T-cell (primary cell): ENCODE data around the gene PLD2. TPM values are rescaled to one million over a fixed set of nuclear protein-coding genes. Genes with fewer than 3 reads are reported as not detected.
"Not testable (repeated sequence)": the region's sequence is repeated elsewhere in the genome, so short reads cannot be mapped to it uniquely, and the experiment has no call there.

ENCODE experiments used
- ATAC-seq, 4 experiments: fragments of 200-7000 bp in 3 of 4; fragments of 150-1000 bp in 1 of 4; cut with Tn5 transposase; replicated peaks in 1 of 4; 1 replicate in 3 of 4; 2 replicates in 1 of 4; pipeline ENCODE4 v1.10.0; 2021; ENCODE audit warnings: moderate library complexity in 3 of 4, mild to moderate bottlenecking in 2 of 4, moderate number of reproducible peaks in 1 of 4
- CTCF ChIA-PET, 2 donors: fragments of 300-600 bp; sonication (Branson Sonifier 250); formaldehyde crosslinking; loops; one replicate each; lab custom pipeline; 2022; ENCODE audit warnings: antibody characterized with exemption in 2 of 2; lab: Charles Lee
- POLR2A ChIA-PET, 2 donors: fragments of 300-600 bp; sonication (Branson Sonifier 250); formaldehyde crosslinking; loops; one replicate each; lab custom pipeline; 2022; ENCODE audit warnings: antibody characterized with exemption in 2 of 2; lab: Charles Lee
- DNase-seq, 35 experiments: peaks; one replicate each; pipeline versions ENCODE4 v3.0.0 to v3.0.0-alpha.2; 2013 to 2023
- H3K27ac ChIP-seq: one replicate; pipeline ENCODE4 v1.5.1; 2013; ENCODE audit warnings: low read length
- H3K27me3 ChIP-seq, 2 experiments: replicated peaks in 1 of 2; 1 replicate in 1 of 2; 2 replicates in 1 of 2; pipeline versions ENCODE4 v1.6.1 to v1.7.0; 2013; ENCODE audit warnings: low read length in 1 of 2, mixed read lengths in 1 of 2; ENCODE audit not compliant: control insufficient read depth in 2 of 2, insufficient read depth in 2 of 2; ENCODE audit errors: extremely low read depth in 1 of 2
- H3K36me3 ChIP-seq, 2 donors: 1 replicate in 1 of 2; 2 replicates in 1 of 2; pipeline versions ENCODE4 v1.6.1 to v1.7.0; 2013; ENCODE audit warnings: low read length in 1 of 2; ENCODE audit not compliant: control insufficient read depth in 2 of 2, insufficient read depth in 1 of 2; ENCODE audit errors: extremely low read depth in 1 of 2
- H3K4me1 ChIP-seq, 2 experiments: 1 replicate in 1 of 2; 2 replicates in 1 of 2; pipeline versions ENCODE4 v1.6.1 to v1.7.0; 2013; ENCODE audit warnings: low read length in 2 of 2, mixed read lengths in 1 of 2; ENCODE audit not compliant: insufficient read depth in 2 of 2, control insufficient read depth in 1 of 2; ENCODE audit errors: extremely low read depth in 1 of 2
- H3K4me3 ChIP-seq, 2 donors: 1 replicate in 1 of 2; 2 replicates in 1 of 2; pipeline versions ENCODE4 v1.5.1 to v1.7.0; 2013; ENCODE audit warnings: mild to moderate bottlenecking in 2 of 2, low read length in 1 of 2, moderate library complexity in 1 of 2; ENCODE audit not compliant: control insufficient read depth in 1 of 2; ENCODE audit errors: extremely low read depth in 1 of 2
- H3K9me3 ChIP-seq: 2 replicates; pipeline ENCODE4 v1.7.0; 2013
- H3K27ac Mint-ChIP-seq, 2 donors: one replicate each; pipeline ENCODE4 v1.8.0; 2020 to 2021; ENCODE audit warnings: mild to moderate bottlenecking in 2 of 2, mixed read lengths in 2 of 2
- H3K27me3 Mint-ChIP-seq, 2 donors: one replicate each; pipeline ENCODE4 v1.8.0; 2021 to 2022; ENCODE audit warnings: mixed read lengths in 2 of 2
- H3K36me3 Mint-ChIP-seq: one replicate; pipeline ENCODE4 v1.8.0; 2021; ENCODE audit warnings: mixed read lengths
- H3K4me1 Mint-ChIP-seq, 3 donors: one replicate each; pipeline ENCODE4 v1.8.0; 2020 to 2022; ENCODE audit warnings: mixed read lengths in 3 of 3, mild to moderate bottlenecking in 1 of 3
- H3K4me3 Mint-ChIP-seq, 3 donors: one replicate each; pipeline ENCODE4 v1.8.0; 2020 to 2022; ENCODE audit warnings: mild to moderate bottlenecking in 3 of 3, mixed read lengths in 3 of 3, moderate library complexity in 3 of 3
- H3K9me3 Mint-ChIP-seq, 3 donors: one replicate each; pipeline ENCODE4 v1.8.0; 2020 to 2022; ENCODE audit warnings: mixed read lengths in 3 of 3
- WGBS: methylation state at CpG from one replicate; pipeline ENCODE4 v1.1.5; 2013; ENCODE audit warnings: missing lambda C conversion rate; ENCODE audit not compliant: insufficient coverage; 5-methylcytosine and 5-hydroxymethylcytosine counted together
- total RNA-seq, 35 experiments: library from RNA in 6 of 35; stranded (reverse) in 6 of 35; fragments of 120-200 nt in 1 of 35; gene quantifications; one replicate each; pipeline versions ENCODE4 v1.2.1 to v1.2.4 and lab custom pipeline; 2013 to 2026

Gene PLD2
- total RNA-seq, 5 donors from 2014 or later (not counting 1 experiment from before 2014, with no cell fraction given) = 24.2 to 41.7 (median 31.4) TPM

DNA sequence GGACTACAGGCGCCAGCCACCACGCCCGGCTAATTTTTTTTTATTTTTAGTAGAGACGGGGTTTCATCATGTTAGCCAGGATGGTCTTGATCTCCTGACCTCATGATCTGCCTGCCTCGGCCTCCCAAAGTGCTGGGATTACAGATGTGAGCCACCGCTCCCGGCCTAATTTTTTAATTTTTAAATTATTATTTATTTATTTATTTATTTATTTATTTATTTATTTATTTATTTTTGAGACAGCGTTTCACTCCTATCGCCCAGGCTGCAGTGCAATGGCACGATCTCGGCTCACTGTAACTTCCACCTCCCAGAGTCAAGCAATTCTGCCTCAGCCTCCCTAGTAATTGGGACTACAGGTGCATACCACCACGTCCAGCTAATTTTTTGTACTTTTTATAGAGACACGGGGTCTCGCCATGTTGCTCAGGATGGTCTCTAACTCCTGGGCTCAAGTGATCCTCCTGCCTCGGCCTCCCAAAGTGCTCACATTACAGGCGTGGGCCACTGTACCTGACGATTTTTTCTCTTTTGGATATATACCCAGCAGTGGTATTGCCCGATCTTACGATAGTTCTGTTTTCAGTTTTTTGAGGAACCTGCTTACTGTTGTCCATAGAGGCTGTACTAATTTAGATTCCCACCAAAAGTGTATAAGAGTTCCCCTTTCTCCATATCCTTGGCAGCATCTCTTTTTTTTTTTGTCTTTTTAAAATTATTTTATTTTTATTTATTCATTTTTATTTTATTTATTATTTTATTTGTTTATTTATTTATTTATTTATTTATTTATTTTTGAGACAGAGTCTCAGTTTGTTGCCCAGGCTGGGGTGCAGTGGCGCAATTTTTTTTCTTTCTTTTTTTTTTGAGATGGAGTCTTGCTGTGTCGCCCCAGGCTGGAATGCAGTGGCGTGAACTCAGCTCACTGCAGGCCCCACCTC is 62.4 kb downstream of the PLD2 start:
- H3K4me1 Mint-ChIP-seq, H3K4me3 Mint-ChIP-seq, H3K9me3 ChIP-seq, H3K27ac ChIP-seq, DNase-seq, H3K4me3 ChIP-seq, H3K27ac Mint-ChIP-seq, H3K27me3 Mint-ChIP-seq, H3K4me1 ChIP-seq, H3K9me3 Mint-ChIP-seq, POLR2A ChIA-PET, H3K27me3 ChIP-seq, ATAC-seq: not testable (repeated sequence)
- 95% methylated on average over 5 of the region's 22 CpGs for WGBS
- CTCF ChIA-PET = interaction anchor here in 1 of 2 donors (0.6 kb wide), 1 partner anchor 11 kb away, joined by 3 read pairs; no protein-coding TSS in a partner anchor
- H3K36me3 Mint-ChIP-seq = peaks cover 10% of the 10 kb centered on the region
- H3K36me3 ChIP-seq = peaks cover 0 to 16% of the 10 kb centered on the region in 2 donors

DNA sequence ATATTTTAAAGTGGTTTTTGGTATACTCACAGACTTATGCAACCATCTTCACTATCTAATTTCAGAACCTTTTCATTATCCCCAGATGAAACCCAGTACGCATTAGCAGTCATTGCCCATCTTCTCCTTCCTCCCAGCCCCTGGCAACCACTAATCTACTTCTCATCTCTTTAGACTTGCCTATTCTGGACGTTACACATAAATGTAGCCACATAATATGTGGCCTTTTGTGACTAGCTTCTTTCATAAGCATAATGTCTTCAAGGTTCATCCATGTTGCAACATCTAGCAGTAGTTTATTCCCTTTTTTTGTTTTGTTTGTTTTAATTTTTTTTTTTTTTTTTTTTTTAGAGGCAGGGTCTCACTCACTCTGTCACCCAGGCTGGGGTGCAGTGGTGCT is 63.9 kb downstream of the PLD2 start:
- Histone ChIP-seq H3K9me3 (no peaks in the 10 kb centered on the region), H3K4me3 (no peak overlapping the region), H3K27me3 (no peaks in the 10 kb centered on the region), H3K36me3 (peaks cover 0 to 12% of the 10 kb centered on the region in 2 donors), H3K4me1 (no peaks in the 10 kb centered on the region), H3K27ac (no peak overlapping the region)
- WGBS = 100% methylated on average over 1 of the region's 2 CpGs
- no peak for ATAC-seq
- Mint-ChIP-seq H3K36me3 (peaks cover 6% of the 10 kb centered on the region), H3K27ac (no peak overlapping the region), H3K9me3 (no peaks in the 10 kb centered on the region), H3K4me1 (peaks cover 3 to 5% (median 3%) of the 10 kb centered on the region in 3 donors), H3K4me3 (no peak overlapping the region), H3K27me3 (no peaks in the 10 kb centered on the region)
- ChIA-PET POLR2A (interaction anchor here in 1 of 2 donors (0.6 kb wide), 1 partner anchor 129 kb away, joined by 6 read pairs; no protein-coding TSS in a partner anchor), CTCF (interaction anchor here (0.5 to 0.7 kb wide), 3 partner anchors 398 to 595 kb away, joined by 4 to 8 read pairs (median 6); no protein-coding TSS in a partner anchor)
- no peak for DNase-seq

- ATAC-seq (no peak), DNase-seq (no peak)
- H3K4me1 ChIP-seq = no peaks in the 10 kb centered on the region
- H3K27ac Mint-ChIP-seq = no peak overlapping the region
- WGBS = 80% methylated on average over 8 of the region's 8 CpGs
- no peaks in the 10 kb centered on the region for H3K27me3 Mint-ChIP-seq
- peaks cover 3 to 15% of the 10 kb centered on the region in 2 donors for H3K36me3 ChIP-seq
- no peak overlapping the region for H3K4me3 Mint-ChIP-seq
- ChIA-PET CTCF (no interaction called here), POLR2A (no interaction called here)
- no peaks in the 10 kb centered on the region for H3K27me3 ChIP-seq
- H3K9me3 Mint-ChIP-seq = no peaks in the 10 kb centered on the region
- H3K9me3 ChIP-seq = no peaks in the 10 kb centered on the region
- no peak overlapping the region for H3K4me3 ChIP-seq
- H3K4me1 Mint-ChIP-seq = peaks cover 3 to 5% (median 3%) of the 10 kb centered on the region in 3 donors
- peaks cover 10% of the 10 kb centered on the region for H3K36me3 Mint-ChIP-seq
- H3K27ac ChIP-seq = no peak overlapping the region
Observed at GRCh38 chr17:4872786-4873185, 65.8 kb downstream of the PLD2 start.

Other genes with a start within 250 kb of the PLD2 start
- gene GGT6, start 246.6 kb upstream of the PLD2 start, total RNA-seq = not detected
- gene SMTNL2, start 222.6 kb upstream of the PLD2 start, total RNA-seq = not detected
- under 1 TPM in 1 of 5 donors, not detected in 4; 0.13 TPM for gene ALOX15, start 165.5 kb upstream of the PLD2 start, total RNA-seq
- gene PELP1, start 103.0 kb upstream of the PLD2 start, total RNA-seq = 10 to 100 TPM; 50.0 to 88.3 (median 85.0) TPM
- gene ARRB2, start 96.5 kb upstream of the PLD2 start, total RNA-seq = 100 to 1,000 TPM; 247 to 374 (median 325) TPM
- 10 to 100 TPM in 4 of 5 donors, 1 to 10 TPM in 1; 9.0 to 33.1 (median 28.6) TPM for gene MED11, start 75.7 kb upstream of the PLD2 start, total RNA-seq
- gene ZMYND15, start 67.3 kb upstream of the PLD2 start, total RNA-seq = 1 to 10 TPM in 1 of 5 donors, under 1 TPM in 4; 0.29 to 1.4 (median 0.44) TPM
- 10 to 100 TPM in 1 of 5 donors, 1 to 10 TPM in 4; 2.5 to 11.2 (median 3.1) TPM for gene CXCL16, start 67.2 kb upstream of the PLD2 start, total RNA-seq
- gene TM4SF5, start 35.3 kb upstream of the PLD2 start, total RNA-seq = not detected
- under 1 TPM in 4 of 5 donors, not detected in 1; 0.38 to 0.82 (median 0.59) TPM for gene VMO1, start 20.8 kb upstream of the PLD2 start, total RNA-seq
- gene GLTPD2, start 18.2 kb upstream of the PLD2 start, total RNA-seq = not detected
- 10 to 100 TPM; 45.7 to 63.5 (median 57.0) TPM for gene PSMB6, start 11.0 kb upstream of the PLD2 start, total RNA-seq
- 100 to 1,000 TPM; 156 to 189 (median 164) TPM for gene MINK1, start 26.2 kb downstream of the PLD2 start, total RNA-seq
- gene C17orf107, start 92.4 kb downstream of the PLD2 start, total RNA-seq = 10 to 100 TPM in 2 of 5 donors, 1 to 10 TPM in 3; 3.1 to 41.1 (median 4.1) TPM
- 1 to 10 TPM in 3 of 5 donors, under 1 TPM in 2; 0.73 to 3.5 (median 1.3) TPM for gene CHRNE, start 95.9 kb downstream of the PLD2 start, total RNA-seq
- under 1 TPM in 1 of 5 donors, not detected in 4; 0.40 TPM for gene GP1BA, start 125.1 kb downstream of the PLD2 start, total RNA-seq
- gene SLC25A11, start 132.9 kb downstream of the PLD2 start, total RNA-seq = 10 to 100 TPM; 30.9 to 51.6 (median 47.0) TPM
- 100 to 1,000 TPM; 109 to 158 (median 135) TPM for gene RNF167, start 133.1 kb downstream of the PLD2 start, total RNA-seq
- 100 to 1,000 TPM; 654 to 853 (median 744) TPM for gene PFN1, start 141.4 kb downstream of the PLD2 start, total RNA-seq
- gene ENO3, start 144.0 kb downstream of the PLD2 start, total RNA-seq = 10 to 100 TPM; 31.0 to 38.4 (median 36.3) TPM
- 10 to 100 TPM; 36.4 to 65.6 (median 55.8) TPM for gene SPAG7, start 160.7 kb downstream of the PLD2 start, total RNA-seq
- gene CAMTA2, start 180.5 kb downstream of the PLD2 start, total RNA-seq = 10 to 100 TPM; 59.8 to 82.8 (median 72.0) TPM
- gene INCA1, start 190.4 kb downstream of the PLD2 start, total RNA-seq = under 1 TPM in 2 of 5 donors, not detected in 3; 0.38 to 0.43 TPM
- 10 to 100 TPM; 15.3 to 37.9 (median 28.5) TPM for gene KIF1C, start 190.8 kb downstream of the PLD2 start, total RNA-seq
- gene SLC52A1, start 228.3 kb downstream of the PLD2 start, total RNA-seq = under 1 TPM in 3 of 5 donors, not detected in 2; 0.14 to 0.62 (median 0.25) TPM